GM23338 (cell line): ENCODE results near the gene CMIP. TPM values are rescaled to one million over a fixed set of nuclear protein-coding genes. Genes with fewer than 3 reads are reported as not detected.

Experiments used
- ATAC-seq: fragments of 200-7000 bp; cut with Tn5 transposase; 3 replicates; pipeline ENCODE4 v1.9.1; 2020
- DNase-seq: peaks from one replicate; pipeline ENCODE4 v3.0.0-alpha.2; 2015; ENCODE audit warnings: low spot score
- H2AFZ ChIP-seq: fragments of 200-600 bp; sonication (generic); 2 replicates; pipeline ENCODE4 v1.8.0; 2016; ENCODE audit warnings: antibody characterized with exemption, mild to moderate bottlenecking, moderate library complexity
- H3F3A ChIP-seq: fragments of 200-600 bp; sonication (generic); replicated peaks from 2 replicates; pipeline ENCODE4 v1.8.0; 2017; ENCODE audit warnings: antibody characterized with exemption, mixed run types, low read depth
- H3K27ac ChIP-seq: fragments of 200-600 bp; sonication (generic); 2 replicates; pipeline ENCODE4 v1.6.1; 2016; ENCODE audit warnings: low read depth
- H3K27me3 ChIP-seq: fragments of 200-600 bp; sonication (generic); 2 replicates; pipeline ENCODE4 v1.8.0; 2016; ENCODE audit warnings: mild to moderate bottlenecking, mixed run types, moderate library complexity; ENCODE audit not compliant: insufficient read depth
- H3K36me3 ChIP-seq: fragments of 200-600 bp; sonication (generic); 2 replicates; pipeline ENCODE4 v1.8.0; 2016; ENCODE audit warnings: mild to moderate bottlenecking; ENCODE audit not compliant: insufficient read depth
- H3K4me1 ChIP-seq: fragments of 200-600 bp; sonication (generic); 2 replicates; pipeline ENCODE4 v1.8.0; 2016; ENCODE audit warnings: mild to moderate bottlenecking, moderate library complexity; ENCODE audit not compliant: insufficient read depth
- H3K4me2 ChIP-seq: fragments of 200-600 bp; sonication (generic); 2 replicates; pipeline ENCODE4 v1.7.1; 2017; ENCODE audit warnings: mixed run types
- H3K4me3 ChIP-seq: fragments of 200-600 bp; sonication (generic); 2 replicates; pipeline ENCODE4 v1.6.1; 2016; ENCODE audit warnings: mixed run types
- H3K79me2 ChIP-seq: fragments of 200-600 bp; sonication (generic); replicated peaks from 2 replicates; pipeline ENCODE4 v1.8.0; 2017; ENCODE audit warnings: mild to moderate bottlenecking; ENCODE audit not compliant: insufficient read depth
- H3K9me2 ChIP-seq: fragments of 200-600 bp; sonication (generic); 2 replicates; pipeline ENCODE4 v1.8.0; 2017; ENCODE audit not compliant: insufficient read depth
- H4K20me1 ChIP-seq: fragments of 200-600 bp; sonication (generic); replicated peaks from 2 replicates; pipeline ENCODE4 v1.8.0; 2017; ENCODE audit warnings: mild to moderate bottlenecking; ENCODE audit not compliant: insufficient read depth
- H3K27ac Mint-ChIP-seq: 2 replicates; pipeline ENCODE4 v1.8.0; 2020; ENCODE audit warnings: inconsistent platforms, mild to moderate bottlenecking, moderate library complexity, mixed read lengths
- H3K27me3 Mint-ChIP-seq: 3 replicates; pipeline ENCODE4 v1.8.0; 2022; ENCODE audit warnings: low read depth, mild to moderate bottlenecking, moderate library complexity, mixed read lengths, inconsistent platforms; ENCODE audit not compliant: insufficient read depth, poor library complexity
- H3K36me3 Mint-ChIP-seq: 3 replicates; pipeline ENCODE4 v1.8.0; 2021; ENCODE audit warnings: low read depth, mild to moderate bottlenecking, inconsistent platforms, moderate library complexity, mixed read lengths
- H3K4me1 Mint-ChIP-seq: 3 replicates; pipeline ENCODE4 v1.8.0; 2020; ENCODE audit warnings: mild to moderate bottlenecking, inconsistent platforms, mixed read lengths
- H3K4me3 Mint-ChIP-seq: 3 replicates; pipeline ENCODE4 v1.8.0; 2021; ENCODE audit warnings: moderate library complexity, mild to moderate bottlenecking, inconsistent platforms, mixed read lengths
- H3K9me3 Mint-ChIP-seq: 3 replicates; pipeline ENCODE4 v1.8.0; 2020; ENCODE audit warnings: moderate library complexity, mild to moderate bottlenecking, inconsistent platforms, mixed read lengths
- CREB1 ChIP-seq: fragments of 250-450 bp; sonication (Bioruptor Pico); IDR thresholded peaks from 2 replicates; pipeline ENCODE4 v1.5.0; 2020; ENCODE audit warnings: low read depth, mild to moderate bottlenecking, moderate library complexity
- EZH2 ChIP-seq: fragments of 200-600 bp; sonication (generic); IDR thresholded peaks from one replicate; pipeline ENCODE4 v1.8.0; 2017; ENCODE audit warnings: antibody characterized with exemption, mild to moderate bottlenecking, low read depth; ENCODE audit not compliant: unreplicated experiment
- EZH2phosphoT487 ChIP-seq: fragments of 200-600 bp; sonication (generic); IDR thresholded peaks from one replicate; pipeline ENCODE4 v1.8.1; 2018; ENCODE audit warnings: antibody characterized with exemption; ENCODE audit not compliant: unreplicated experiment
- JUNB ChIP-seq: IDR thresholded peaks from one replicate; pipeline ENCODE4 v1.6.1; 2016; ENCODE audit warnings: antibody characterized with exemption; ENCODE audit not compliant: unreplicated experiment
- NANOG ChIP-seq: IDR thresholded peaks from 2 replicates; pipeline ENCODE4 v1.6.1; 2016; ENCODE audit warnings: antibody characterized with exemption, borderline replicate concordance
- POLR2AphosphoS5 ChIP-seq: IDR thresholded peaks from 2 replicates; pipeline ENCODE4 v1.6.1; 2016; ENCODE audit warnings: antibody characterized with exemption, low read depth
- STAT1 ChIP-seq: IDR thresholded peaks from one replicate; pipeline ENCODE4 v1.6.1; 2016; ENCODE audit warnings: antibody characterized with exemption; ENCODE audit not compliant: unreplicated experiment
- ZNF114 ChIP-seq: fragments of 250-450 bp; sonication (Bioruptor Pico); IDR thresholded peaks from 2 replicates; pipeline ENCODE4 v1.5.0; 2020; ENCODE audit warnings: mild to moderate bottlenecking, moderate library complexity
- ZNF331 ChIP-seq: fragments of 250-450 bp; sonication (Bioruptor Pico); IDR thresholded peaks from 2 replicates; pipeline ENCODE4 v1.5.0; 2020; ENCODE audit warnings: low read depth, mild to moderate bottlenecking, moderate library complexity
- polyA plus RNA-seq: library from polyadenylated mRNA; unstranded; fragments of >200 nt; fragmentation: Nextera tagmentation; extraction: Ambion mirVana; gene quantifications from 2 replicates; pipeline ENCODE4 v1.2.1, GENCODE V29; 2016
- total RNA-seq: library from RNA; depleted of rRNA; stranded (reverse); fragments of >200 nt; shearing (Covaris generic); gene quantifications from 2 replicates; pipeline ENCODE4 v1.2.3, GENCODE V29; 2014
- TF ChIP-seq, protein P1 (sequence below): IDR thresholded peaks from 2 replicates; pipeline ENCODE4 v1.6.1; 2016; ENCODE audit warnings: antibody characterized with exemption
- TF ChIP-seq, protein P2 (sequence below), 2 experiments: fragments of 200-600 bp in 1 of 2; sonication (generic) in 1 of 2; conservative IDR thresholded peaks; 2 replicates each; pipeline versions ENCODE4 v1.5.1 to v1.6.1; 2016 to 2017; ENCODE audit warnings: antibody characterized with exemption in 2 of 2, low read depth in 2 of 2, mild to moderate bottlenecking in 2 of 2, moderate library complexity in 1 of 2
- TF ChIP-seq, protein P3 (sequence below): fragments of 250-450 bp; sonication (Bioruptor Pico); IDR thresholded peaks from 2 replicates; pipeline ENCODE4 v1.5.0; 2020; ENCODE audit warnings: mild to moderate bottlenecking, moderate library complexity
- TF ChIP-seq, protein P4 (sequence below): IDR thresholded peaks from one replicate; pipeline ENCODE4 v1.6.1; 2018; ENCODE audit warnings: antibody characterized with exemption; ENCODE audit not compliant: unreplicated experiment

CMIP gene
- total and polyA plus RNA-seq, 2 experiments from 2014 or later: 9.5 to 62.3 TPM

DNA sequence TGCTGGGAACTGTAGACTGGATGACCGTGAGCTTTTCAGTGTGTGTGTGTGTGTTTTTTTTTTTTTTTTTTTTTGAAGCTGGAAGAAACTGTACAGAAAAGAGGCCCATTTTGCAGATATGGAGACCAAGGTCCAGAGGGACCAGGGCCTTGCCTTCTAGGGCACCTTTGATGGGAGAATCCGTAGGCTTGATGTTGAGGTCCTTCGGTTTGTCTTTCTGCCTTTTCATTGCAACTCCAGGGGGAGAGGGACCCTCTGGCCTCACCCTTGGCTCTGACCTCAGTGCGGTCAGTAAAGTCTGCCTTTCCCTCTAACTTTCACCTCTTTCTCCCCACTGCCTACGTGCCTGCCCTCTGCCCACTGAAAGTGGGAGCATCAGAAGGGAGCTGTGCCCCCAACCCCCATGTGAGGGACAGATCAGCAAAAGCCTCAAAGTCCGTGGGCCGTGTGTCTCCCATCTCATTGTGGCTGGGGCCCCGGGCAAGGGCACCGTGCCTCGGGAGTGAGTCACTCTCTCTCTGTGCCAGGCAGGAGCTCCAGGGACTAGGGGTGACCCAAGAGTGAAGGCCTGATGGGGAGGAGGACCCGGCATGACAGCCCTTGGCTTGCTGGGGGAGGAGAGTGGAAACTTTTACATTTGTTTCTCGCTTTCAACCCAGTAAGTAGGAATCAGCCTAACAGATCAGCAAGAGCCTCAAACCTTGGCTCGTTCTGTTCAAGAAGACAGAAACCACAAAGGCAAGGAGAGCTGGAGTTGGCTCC is 123.6 kb downstream of the CMIP start (continued):
- TF ChIP-seq, protein P1, sequence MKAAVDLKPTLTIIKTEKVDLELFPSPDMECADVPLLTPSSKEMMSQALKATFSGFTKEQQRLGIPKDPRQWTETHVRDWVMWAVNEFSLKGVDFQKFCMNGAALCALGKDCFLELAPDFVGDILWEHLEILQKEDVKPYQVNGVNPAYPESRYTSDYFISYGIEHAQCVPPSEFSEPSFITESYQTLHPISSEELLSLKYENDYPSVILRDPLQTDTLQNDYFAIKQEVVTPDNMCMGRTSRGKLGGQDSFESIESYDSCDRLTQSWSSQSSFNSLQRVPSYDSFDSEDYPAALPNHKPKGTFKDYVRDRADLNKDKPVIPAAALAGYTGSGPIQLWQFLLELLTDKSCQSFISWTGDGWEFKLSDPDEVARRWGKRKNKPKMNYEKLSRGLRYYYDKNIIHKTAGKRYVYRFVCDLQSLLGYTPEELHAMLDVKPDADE: no peak
- TF ChIP-seq ZNF331 (no peak), ZNF114 (CRISPR knock-in tag) (no peak), EZH2phosphoT487 (no peak)

DNA sequence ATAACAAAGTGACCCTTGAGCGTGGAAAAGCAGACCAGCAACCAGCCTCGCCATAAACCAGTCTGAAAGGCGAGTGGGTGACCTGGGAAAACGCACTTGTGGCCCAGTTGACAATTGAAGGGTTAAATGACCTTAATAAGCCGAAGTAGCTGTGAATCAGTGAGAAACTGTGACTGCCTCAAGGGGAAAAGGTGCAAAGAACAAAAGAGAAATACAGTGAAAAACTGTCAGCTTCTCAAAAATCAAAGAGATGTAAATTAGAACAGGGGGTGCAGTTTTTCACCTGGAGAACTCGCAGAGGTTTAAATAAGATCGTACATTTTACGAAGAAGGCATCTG is 124.1 kb downstream of the CMIP start:
- peaks cover 44% of the 10 kb centered on the region for H4K20me1 ChIP-seq
- H3K27ac ChIP-seq: no peak overlapping the region
- H3K79me2 ChIP-seq: peaks cover 91% of the 10 kb centered on the region
- no peaks in the 10 kb centered on the region; the same call in 1 of the 2 replicates for H3K4me1 ChIP-seq
- no peaks in the 10 kb centered on the region for H3K9me3 Mint-ChIP-seq
- H3K36me3 ChIP-seq: no peaks in the 10 kb centered on the region
- H3F3A ChIP-seq: no peaks in the 10 kb centered on the region
- no peak overlapping the region for H3K4me2 ChIP-seq
- peaks cover 15% of the 10 kb centered on the region for H3K27me3 Mint-ChIP-seq
- peaks cover 42% of the 10 kb centered on the region for H3K4me1 Mint-ChIP-seq
- DNase-seq (no peak), ATAC-seq (no peak)
- H3K36me3 Mint-ChIP-seq: no peaks in the 10 kb centered on the region; the same call in 2 of the 3 replicates
- no peaks in the 10 kb centered on the region for H3K27me3 ChIP-seq
- no peak overlapping the region for H3K4me3 ChIP-seq
- H3K4me3 Mint-ChIP-seq: no peak overlapping the region
- no peak overlapping the region for H2AFZ ChIP-seq
- no peak overlapping the region for H3K27ac Mint-ChIP-seq
- no peaks in the 10 kb centered on the region for H3K9me2 ChIP-seq
- TF ChIP-seq, protein P2, sequence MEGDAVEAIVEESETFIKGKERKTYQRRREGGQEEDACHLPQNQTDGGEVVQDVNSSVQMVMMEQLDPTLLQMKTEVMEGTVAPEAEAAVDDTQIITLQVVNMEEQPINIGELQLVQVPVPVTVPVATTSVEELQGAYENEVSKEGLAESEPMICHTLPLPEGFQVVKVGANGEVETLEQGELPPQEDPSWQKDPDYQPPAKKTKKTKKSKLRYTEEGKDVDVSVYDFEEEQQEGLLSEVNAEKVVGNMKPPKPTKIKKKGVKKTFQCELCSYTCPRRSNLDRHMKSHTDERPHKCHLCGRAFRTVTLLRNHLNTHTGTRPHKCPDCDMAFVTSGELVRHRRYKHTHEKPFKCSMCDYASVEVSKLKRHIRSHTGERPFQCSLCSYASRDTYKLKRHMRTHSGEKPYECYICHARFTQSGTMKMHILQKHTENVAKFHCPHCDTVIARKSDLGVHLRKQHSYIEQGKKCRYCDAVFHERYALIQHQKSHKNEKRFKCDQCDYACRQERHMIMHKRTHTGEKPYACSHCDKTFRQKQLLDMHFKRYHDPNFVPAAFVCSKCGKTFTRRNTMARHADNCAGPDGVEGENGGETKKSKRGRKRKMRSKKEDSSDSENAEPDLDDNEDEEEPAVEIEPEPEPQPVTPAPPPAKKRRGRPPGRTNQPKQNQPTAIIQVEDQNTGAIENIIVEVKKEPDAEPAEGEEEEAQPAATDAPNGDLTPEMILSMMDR (conservative IDR thresholded peaks at IDR 0.05; ENCODE audit: low read depth in 2 of 2): no peak
- TF ChIP-seq CREB1 (CRISPR knock-in tag): no peak
- TF ChIP-seq EZH2: no peak
- TF ChIP-seq JUNB: no peak
- TF ChIP-seq NANOG: no peak
- TF ChIP-seq EZH2phosphoT487: no peak
- no peak for TF ChIP-seq STAT1
- no peak for TF ChIP-seq POLR2AphosphoS5
- no peak for TF ChIP-seq ZNF114 (CRISPR knock-in tag)
- TF ChIP-seq, protein P3, sequence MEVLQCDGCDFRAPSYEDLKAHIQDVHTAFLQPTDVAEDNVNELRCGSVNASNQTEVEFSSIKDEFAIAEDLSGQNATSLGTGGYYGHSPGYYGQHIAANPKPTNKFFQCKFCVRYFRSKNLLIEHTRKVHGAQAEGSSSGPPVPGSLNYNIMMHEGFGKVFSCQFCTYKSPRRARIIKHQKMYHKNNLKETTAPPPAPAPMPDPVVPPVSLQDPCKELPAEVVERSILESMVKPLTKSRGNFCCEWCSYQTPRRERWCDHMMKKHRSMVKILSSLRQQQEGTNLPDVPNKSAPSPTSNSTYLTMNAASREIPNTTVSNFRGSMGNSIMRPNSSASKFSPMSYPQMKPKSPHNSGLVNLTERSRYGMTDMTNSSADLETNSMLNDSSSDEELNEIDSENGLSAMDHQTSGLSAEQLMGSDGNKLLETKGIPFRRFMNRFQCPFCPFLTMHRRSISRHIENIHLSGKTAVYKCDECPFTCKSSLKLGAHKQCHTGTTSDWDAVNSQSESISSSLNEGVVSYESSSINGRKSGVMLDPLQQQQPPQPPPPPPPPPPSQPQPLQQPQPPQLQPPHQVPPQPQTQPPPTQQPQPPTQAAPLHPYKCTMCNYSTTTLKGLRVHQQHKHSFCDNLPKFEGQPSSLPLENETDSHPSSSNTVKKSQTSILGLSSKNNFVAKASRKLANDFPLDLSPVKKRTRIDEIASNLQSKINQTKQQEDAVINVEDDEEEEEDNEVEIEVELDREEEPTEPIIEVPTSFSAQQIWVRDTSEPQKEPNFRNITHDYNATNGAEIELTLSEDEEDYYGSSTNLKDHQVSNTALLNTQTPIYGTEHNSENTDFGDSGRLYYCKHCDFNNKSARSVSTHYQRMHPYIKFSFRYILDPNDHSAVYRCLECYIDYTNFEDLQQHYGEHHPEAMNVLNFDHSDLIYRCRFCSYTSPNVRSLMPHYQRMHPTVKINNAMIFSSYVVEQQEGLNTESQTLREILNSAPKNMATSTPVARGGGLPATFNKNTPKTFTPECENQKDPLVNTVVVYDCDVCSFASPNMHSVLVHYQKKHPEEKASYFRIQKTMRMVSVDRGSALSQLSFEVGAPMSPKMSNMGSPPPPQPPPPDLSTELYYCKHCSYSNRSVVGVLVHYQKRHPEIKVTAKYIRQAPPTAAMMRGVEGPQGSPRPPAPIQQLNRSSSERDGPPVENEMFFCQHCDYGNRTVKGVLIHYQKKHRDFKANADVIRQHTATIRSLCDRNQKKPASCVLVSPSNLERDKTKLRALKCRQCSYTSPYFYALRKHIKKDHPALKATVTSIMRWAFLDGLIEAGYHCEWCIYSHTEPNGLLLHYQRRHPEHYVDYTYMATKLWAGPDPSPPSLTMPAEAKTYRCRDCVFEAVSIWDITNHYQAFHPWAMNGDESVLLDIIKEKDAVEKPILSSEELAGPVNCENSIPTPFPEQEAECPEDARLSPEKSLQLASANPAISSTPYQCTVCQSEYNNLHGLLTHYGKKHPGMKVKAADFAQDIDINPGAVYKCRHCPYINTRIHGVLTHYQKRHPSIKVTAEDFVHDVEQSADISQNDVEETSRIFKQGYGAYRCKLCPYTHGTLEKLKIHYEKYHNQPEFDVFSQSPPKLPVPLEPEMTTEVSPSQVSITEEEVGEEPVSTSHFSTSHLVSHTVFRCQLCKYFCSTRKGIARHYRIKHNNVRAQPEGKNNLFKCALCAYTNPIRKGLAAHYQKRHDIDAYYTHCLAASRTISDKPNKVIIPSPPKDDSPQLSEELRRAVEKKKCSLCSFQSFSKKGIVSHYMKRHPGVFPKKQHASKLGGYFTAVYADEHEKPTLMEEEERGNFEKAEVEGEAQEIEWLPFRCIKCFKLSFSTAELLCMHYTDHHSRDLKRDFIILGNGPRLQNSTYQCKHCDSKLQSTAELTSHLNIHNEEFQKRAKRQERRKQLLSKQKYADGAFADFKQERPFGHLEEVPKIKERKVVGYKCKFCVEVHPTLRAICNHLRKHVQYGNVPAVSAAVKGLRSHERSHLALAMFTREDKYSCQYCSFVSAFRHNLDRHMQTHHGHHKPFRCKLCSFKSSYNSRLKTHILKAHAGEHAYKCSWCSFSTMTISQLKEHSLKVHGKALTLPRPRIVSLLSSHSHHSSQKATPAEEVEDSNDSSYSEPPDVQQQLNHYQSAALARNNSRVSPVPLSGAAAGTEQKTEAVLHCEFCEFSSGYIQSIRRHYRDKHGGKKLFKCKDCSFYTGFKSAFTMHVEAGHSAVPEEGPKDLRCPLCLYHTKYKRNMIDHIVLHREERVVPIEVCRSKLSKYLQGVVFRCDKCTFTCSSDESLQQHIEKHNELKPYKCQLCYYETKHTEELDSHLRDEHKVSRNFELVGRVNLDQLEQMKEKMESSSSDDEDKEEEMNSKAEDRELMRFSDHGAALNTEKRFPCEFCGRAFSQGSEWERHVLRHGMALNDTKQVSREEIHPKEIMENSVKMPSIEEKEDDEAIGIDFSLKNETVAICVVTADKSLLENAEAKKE (CRISPR knock-in tag): no peak
- TF ChIP-seq, protein P4, sequence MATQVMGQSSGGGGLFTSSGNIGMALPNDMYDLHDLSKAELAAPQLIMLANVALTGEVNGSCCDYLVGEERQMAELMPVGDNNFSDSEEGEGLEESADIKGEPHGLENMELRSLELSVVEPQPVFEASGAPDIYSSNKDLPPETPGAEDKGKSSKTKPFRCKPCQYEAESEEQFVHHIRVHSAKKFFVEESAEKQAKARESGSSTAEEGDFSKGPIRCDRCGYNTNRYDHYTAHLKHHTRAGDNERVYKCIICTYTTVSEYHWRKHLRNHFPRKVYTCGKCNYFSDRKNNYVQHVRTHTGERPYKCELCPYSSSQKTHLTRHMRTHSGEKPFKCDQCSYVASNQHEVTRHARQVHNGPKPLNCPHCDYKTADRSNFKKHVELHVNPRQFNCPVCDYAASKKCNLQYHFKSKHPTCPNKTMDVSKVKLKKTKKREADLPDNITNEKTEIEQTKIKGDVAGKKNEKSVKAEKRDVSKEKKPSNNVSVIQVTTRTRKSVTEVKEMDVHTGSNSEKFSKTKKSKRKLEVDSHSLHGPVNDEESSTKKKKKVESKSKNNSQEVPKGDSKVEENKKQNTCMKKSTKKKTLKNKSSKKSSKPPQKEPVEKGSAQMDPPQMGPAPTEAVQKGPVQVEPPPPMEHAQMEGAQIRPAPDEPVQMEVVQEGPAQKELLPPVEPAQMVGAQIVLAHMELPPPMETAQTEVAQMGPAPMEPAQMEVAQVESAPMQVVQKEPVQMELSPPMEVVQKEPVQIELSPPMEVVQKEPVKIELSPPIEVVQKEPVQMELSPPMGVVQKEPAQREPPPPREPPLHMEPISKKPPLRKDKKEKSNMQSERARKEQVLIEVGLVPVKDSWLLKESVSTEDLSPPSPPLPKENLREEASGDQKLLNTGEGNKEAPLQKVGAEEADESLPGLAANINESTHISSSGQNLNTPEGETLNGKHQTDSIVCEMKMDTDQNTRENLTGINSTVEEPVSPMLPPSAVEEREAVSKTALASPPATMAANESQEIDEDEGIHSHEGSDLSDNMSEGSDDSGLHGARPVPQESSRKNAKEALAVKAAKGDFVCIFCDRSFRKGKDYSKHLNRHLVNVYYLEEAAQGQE: no peak
